Endodermal cell (in vitro differentiated cells): ENCODE data around the gene IQCK. TPM values are rescaled to one million over a fixed set of nuclear protein-coding genes. Genes with fewer than 3 reads are reported as not detected.
A peak's percentile ranks its signal among the peaks of the same experiment; 100 is the strongest.

Experiments
- DNase-seq: peaks from one replicate; pipeline ENCODE4 v3.0.0-alpha.2; 2017
- H3K27ac ChIP-seq: 2 replicates; pipeline ENCODE4 v1.5.1; 2013; ENCODE audit warnings: mild to moderate bottlenecking, low read depth, low read length, moderate library complexity
- H3K27me3 ChIP-seq: 2 replicates; pipeline ENCODE4 v1.6.1; 2013; ENCODE audit warnings: mild to moderate bottlenecking, low read length, moderate library complexity; ENCODE audit not compliant: insufficient read depth, control insufficient read depth, poor library complexity, severe bottlenecking
- H3K36me3 ChIP-seq: 2 replicates; pipeline ENCODE4 v1.7.0; 2013; ENCODE audit warnings: mild to moderate bottlenecking, low read length, moderate library complexity; ENCODE audit not compliant: control insufficient read depth, insufficient read depth
- H3K4me1 ChIP-seq: one replicate; pipeline ENCODE4 v1.7.0; 2013; ENCODE audit warnings: low read length; ENCODE audit not compliant: control insufficient read depth, insufficient read depth
- H3K4me3 ChIP-seq: 2 replicates; pipeline ENCODE4 v1.5.1; 2013; ENCODE audit warnings: mild to moderate bottlenecking, low read length, moderate library complexity
- H3K9ac ChIP-seq: 2 replicates; pipeline ENCODE4 v1.6.1; 2013; ENCODE audit warnings: mild to moderate bottlenecking, low read length, moderate library complexity; ENCODE audit not compliant: poor library complexity, severe bottlenecking; ENCODE audit errors: extremely low read depth
- H3K9me3 ChIP-seq: 2 replicates; pipeline ENCODE4 v1.6.1; 2013; ENCODE audit warnings: mild to moderate bottlenecking, low read length, moderate library complexity; ENCODE audit not compliant: control insufficient read depth
- H3K27ac Mint-ChIP-seq: 2 replicates; pipeline ENCODE4 v1.8.0; 2020; ENCODE audit warnings: mixed read lengths
- H3K27me3 Mint-ChIP-seq: 2 replicates; pipeline ENCODE4 v1.8.0; 2021; ENCODE audit warnings: mild to moderate bottlenecking, mixed read lengths; ENCODE audit not compliant: insufficient read depth
- H3K36me3 Mint-ChIP-seq: 2 replicates; pipeline ENCODE4 v1.8.0; 2020; ENCODE audit warnings: low read depth, mixed read lengths
- H3K4me1 Mint-ChIP-seq: 2 replicates; pipeline ENCODE4 v1.8.0; 2020; ENCODE audit warnings: mixed read lengths
- H3K4me3 Mint-ChIP-seq: 2 replicates; pipeline ENCODE4 v1.8.0; 2020; ENCODE audit warnings: mild to moderate bottlenecking, moderate library complexity, mixed read lengths
- H3K9me3 Mint-ChIP-seq: 2 replicates; pipeline ENCODE4 v1.8.0; 2020; ENCODE audit warnings: mild to moderate bottlenecking, mixed read lengths
- WGBS, 2 experiments: methylation state at CpG; one replicate each; pipeline versions ENCODE4 v1.1.5 to v1.1.7; 2013; ENCODE audit warnings: missing lambda C conversion rate in 2 of 2, mixed read lengths in 1 of 2; ENCODE audit not compliant: insufficient coverage in 1 of 2, insufficient read length in 1 of 2; 5-methylcytosine and 5-hydroxymethylcytosine counted together
- total RNA-seq, 2 donors: library from RNA; stranded (reverse); fragmentation: NEBNext Ultra II Directional in 1 of 2; extraction: Animal tissue kit (Norgen Biotek cat#: 25700) in 1 of 2; gene quantifications; 2 replicates in 1 of 2; 3 replicates in 1 of 2; pipeline ENCODE4 v1.2.1, GENCODE V29; 2021
- TF ChIP-seq, protein P1 (sequence below): fragments of 200-600 bp; sonication (generic); conservative IDR thresholded peaks from 2 replicates; pipeline ENCODE4 v1.5.0; 2021; ENCODE audit warnings: antibody characterized with exemption, mild to moderate bottlenecking

Gene IQCK
- total RNA-seq, 2 donors from 2014 or later: 21.1 to 30.1 TPM

- Mint-ChIP-seq H3K27me3 (no peaks in the 10 kb centered on the region), H3K4me1 (peaks cover 13% of the 10 kb centered on the region), H3K36me3 (peaks cover 34% of the 10 kb centered on the region), H3K4me3 (no peak overlapping the region), H3K27ac (no peak overlapping the region), H3K9me3 (peaks cover 15% of the 10 kb centered on the region)
- no peak overlapping the region for H3K4me3 ChIP-seq
- peaks cover 4% of the 10 kb centered on the region for H3K4me1 ChIP-seq
- H3K9me3 ChIP-seq: peaks cover 20% of the 10 kb centered on the region
- DNase-seq: peak; percentile 15
- no peak overlapping the region for H3K27ac ChIP-seq
- H3K36me3 ChIP-seq: peaks cover 7% of the 10 kb centered on the region
- 90 to 100% methylated on average over 3 to 4 of the region's 4 CpGs for WGBS, 2 experiments
- TF ChIP-seq, protein P1, sequence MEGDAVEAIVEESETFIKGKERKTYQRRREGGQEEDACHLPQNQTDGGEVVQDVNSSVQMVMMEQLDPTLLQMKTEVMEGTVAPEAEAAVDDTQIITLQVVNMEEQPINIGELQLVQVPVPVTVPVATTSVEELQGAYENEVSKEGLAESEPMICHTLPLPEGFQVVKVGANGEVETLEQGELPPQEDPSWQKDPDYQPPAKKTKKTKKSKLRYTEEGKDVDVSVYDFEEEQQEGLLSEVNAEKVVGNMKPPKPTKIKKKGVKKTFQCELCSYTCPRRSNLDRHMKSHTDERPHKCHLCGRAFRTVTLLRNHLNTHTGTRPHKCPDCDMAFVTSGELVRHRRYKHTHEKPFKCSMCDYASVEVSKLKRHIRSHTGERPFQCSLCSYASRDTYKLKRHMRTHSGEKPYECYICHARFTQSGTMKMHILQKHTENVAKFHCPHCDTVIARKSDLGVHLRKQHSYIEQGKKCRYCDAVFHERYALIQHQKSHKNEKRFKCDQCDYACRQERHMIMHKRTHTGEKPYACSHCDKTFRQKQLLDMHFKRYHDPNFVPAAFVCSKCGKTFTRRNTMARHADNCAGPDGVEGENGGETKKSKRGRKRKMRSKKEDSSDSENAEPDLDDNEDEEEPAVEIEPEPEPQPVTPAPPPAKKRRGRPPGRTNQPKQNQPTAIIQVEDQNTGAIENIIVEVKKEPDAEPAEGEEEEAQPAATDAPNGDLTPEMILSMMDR: no peak
- H3K27me3 ChIP-seq: no peaks in the 10 kb centered on the region
- H3K9ac ChIP-seq: no peak overlapping the region
Measured at GRCh38 chr16:19769239-19769638, 51.2 kb downstream of the IQCK start.

GRCh38 chr16:19771040-19771439 is 53.0 kb downstream of the IQCK start:
- peaks cover 20% of the 10 kb centered on the region for H3K9me3 ChIP-seq
- H3K4me1 Mint-ChIP-seq: peaks cover 18% of the 10 kb centered on the region
- no peak overlapping the region for H3K4me3 ChIP-seq
- no peak overlapping the region for H3K27ac Mint-ChIP-seq
- WGBS, 2 experiments: 86 to 91% methylated on average over 1 to 3 of the region's 3 CpGs
- H3K4me1 ChIP-seq: peaks cover 4% of the 10 kb centered on the region
- H3K36me3 ChIP-seq: peaks cover 7% of the 10 kb centered on the region
- DNase-seq: peak; percentile 12
- no peaks in the 10 kb centered on the region for H3K27me3 Mint-ChIP-seq
- no peak overlapping the region for H3K27ac ChIP-seq
- peaks cover 15% of the 10 kb centered on the region for H3K9me3 Mint-ChIP-seq
- no peak overlapping the region for H3K9ac ChIP-seq
- no peak overlapping the region for H3K4me3 Mint-ChIP-seq
- H3K36me3 Mint-ChIP-seq: peaks cover 33% of the 10 kb centered on the region
- TF ChIP-seq, protein P1: no peak
- no peaks in the 10 kb centered on the region for H3K27me3 ChIP-seq

DNA sequence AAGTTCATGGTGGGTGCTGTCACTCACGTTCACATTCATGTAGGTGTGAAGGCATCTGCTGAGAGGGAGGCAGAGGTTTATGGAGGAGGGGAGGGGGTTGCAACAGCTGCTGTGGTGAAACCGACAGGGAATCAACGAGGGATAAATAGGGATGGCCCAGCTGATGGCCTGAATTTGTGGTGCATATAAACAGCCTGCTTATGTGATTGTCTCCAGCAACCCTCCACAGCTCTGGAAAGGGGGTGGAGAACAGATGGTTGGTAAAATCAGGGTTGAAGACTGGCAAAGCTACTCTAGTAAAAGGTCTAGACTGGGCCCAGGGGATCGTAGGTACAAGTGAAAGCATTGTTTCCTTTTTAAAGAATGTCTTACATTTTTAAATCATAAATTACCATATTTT is 53.7 kb downstream of the IQCK start:
- Mint-ChIP-seq H3K27me3 (no peaks in the 10 kb centered on the region), H3K4me3 (no peak overlapping the region), H3K36me3 (peaks cover 29% of the 10 kb centered on the region), H3K4me1 (peaks cover 18% of the 10 kb centered on the region), H3K9me3 (peaks cover 15% of the 10 kb centered on the region), H3K27ac (peak overlapping the region; percentile 27)
- Histone ChIP-seq H3K27ac (no peak overlapping the region), H3K36me3 (peaks cover 7% of the 10 kb centered on the region), H3K27me3 (no peaks in the 10 kb centered on the region), H3K4me3 (no peak overlapping the region), H3K9me3 (peaks cover 20% of the 10 kb centered on the region), H3K9ac (no peak overlapping the region), H3K4me1 (peaks cover 4% of the 10 kb centered on the region)
- TF ChIP-seq, protein P1: no peak
- peak; percentile 47 for DNase-seq
- WGBS, 2 experiments: 36 to 67% methylated on average over 3 to 4 of the region's 4 CpGs
